NCI-H345 treated with DMSO at 0.1 percent for 48 hours (cell line): Measurements from ENCODE around the gene EOLA1.
"Not testable (repeated sequence)": the region's sequence is repeated elsewhere in the genome, so short reads cannot be mapped to it uniquely, and the experiment has no call there.

Experiments used
- DNase-seq: peaks from one replicate; lab custom pipeline; 2025; ENCODE audit not compliant: unreplicated experiment; lab: John Stamatoyannopoulos, UW

The EOLA1 gene

GRCh38 chrX:149513825-149514428 lies 26.9 kb upstream of the EOLA1 start:
- no peak for DNase-seq

- no peak for DNase-seq
Measured at GRCh38 chrX:149515954-149516602, 24.7 kb upstream of the EOLA1 start.

- DNase-seq = no peak
Measured at GRCh38 chrX:149516604-149517003, 24.2 kb upstream of the EOLA1 start.

DNA sequence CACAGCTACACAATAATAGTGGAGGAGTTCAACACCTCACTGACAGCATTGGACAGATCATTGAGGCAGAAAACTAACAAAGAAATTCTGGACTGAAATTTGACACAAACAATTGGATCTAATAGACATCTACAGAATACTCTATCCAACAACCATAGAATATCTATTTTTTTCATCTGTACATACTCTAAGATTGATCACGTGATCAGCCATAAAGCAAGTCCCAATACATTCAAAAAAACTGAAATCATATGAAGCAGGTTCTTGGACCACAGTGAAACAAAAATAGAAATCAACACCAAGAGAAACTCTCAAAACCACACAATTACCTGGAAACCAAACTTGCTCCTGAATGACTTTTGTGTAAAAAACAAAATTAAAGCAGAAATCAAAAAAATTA lies 23.5 kb upstream of the EOLA1 start:
- DNase-seq = no peak

DNA sequence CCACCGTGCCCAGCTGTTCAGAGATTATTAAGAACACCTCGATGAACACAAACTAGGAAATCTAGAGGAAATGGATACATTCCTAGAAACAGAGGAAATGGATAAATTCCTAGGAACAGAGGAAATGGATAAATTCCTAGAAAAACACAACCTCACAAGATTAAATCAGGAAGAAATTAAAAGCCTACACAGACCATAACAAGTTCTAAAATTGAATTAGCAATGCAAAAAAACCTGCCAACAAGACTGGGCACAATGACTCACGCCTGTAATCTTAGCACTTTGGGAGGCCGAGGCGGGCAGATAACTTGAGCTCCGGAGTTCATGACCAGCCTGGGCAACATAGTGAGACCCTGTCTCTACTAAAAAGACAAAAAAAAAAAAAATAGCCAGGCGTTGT lies 22.6 kb upstream of the EOLA1 start:
- DNase-seq = no peak

GRCh38 chrX:149520636-149521277 lies 20.1 kb upstream of the EOLA1 start:
- not testable (repeated sequence) for DNase-seq

DNA sequence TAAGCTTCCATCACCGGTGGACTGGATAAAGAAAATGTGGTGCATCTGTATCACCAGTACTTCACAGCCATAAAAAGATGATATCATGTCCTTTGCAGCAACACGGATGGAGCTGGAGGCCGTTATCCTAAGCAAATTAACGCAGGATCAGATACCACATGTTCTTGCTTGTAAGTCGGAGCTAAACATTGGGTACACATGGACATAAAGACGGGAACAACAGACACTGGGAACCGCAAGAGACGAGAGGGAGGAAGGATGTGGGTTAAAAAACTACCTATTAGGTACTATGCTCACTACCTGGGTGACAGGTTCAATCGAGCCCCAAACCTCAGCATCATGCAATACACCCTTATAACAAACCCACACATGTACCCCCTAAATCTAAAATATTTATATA lies 19.4 kb upstream of the EOLA1 start:
- DNase-seq = no peak

GRCh38 chrX:149522916-149523315 lies 17.9 kb upstream of the EOLA1 start:
- no peak for DNase-seq

DNA sequence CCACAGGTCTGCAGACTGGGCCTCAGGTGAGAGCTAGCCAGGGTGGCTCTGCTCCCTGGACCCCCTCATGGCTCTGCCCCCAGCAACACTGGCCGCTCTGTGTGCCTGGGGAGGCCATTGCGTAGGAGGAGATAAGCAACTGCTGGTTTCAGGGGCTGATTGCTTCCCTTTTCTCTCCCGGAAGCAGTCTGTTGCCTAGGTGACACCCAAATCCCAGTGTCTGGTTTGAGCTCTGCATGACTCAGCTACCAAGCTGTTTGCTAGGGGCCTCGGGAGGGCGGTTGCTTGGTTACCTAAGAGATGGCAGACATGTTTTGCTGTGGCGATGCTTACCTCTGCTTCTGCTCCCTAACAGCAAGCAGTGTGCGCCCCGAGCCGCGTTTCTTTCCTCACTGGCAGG lies 15.4 kb upstream of the EOLA1 start:
- not testable (repeated sequence) for DNase-seq

- DNase-seq = not testable (repeated sequence)
Measured at GRCh38 chrX:149525903-149526302, 14.9 kb upstream of the EOLA1 start.

- not testable (repeated sequence) for DNase-seq
Measured at GRCh38 chrX:149526318-149527033, 14.3 kb upstream of the EOLA1 start.

DNA sequence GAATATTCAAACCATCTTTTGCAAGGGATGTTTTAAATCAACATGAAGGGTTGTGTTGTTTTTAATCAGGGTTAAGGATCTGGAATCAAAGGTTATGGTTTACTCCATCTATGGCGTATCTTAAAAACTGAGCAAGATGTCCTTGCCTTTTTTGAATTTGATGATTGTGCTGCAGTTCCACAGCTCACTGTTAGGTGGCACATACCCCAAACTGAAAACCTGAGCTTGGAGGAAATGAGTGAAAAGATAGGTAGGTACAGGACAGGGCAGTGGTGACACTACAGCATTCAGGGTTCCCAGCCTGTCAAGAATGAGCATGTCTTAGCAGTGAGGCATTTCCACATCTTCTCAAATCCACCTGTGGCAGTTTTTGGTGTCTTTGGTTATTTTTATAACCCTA lies 13.1 kb upstream of the EOLA1 start:
- DNase-seq = no peak

- no peak for DNase-seq
Measured at GRCh38 chrX:149528381-149528780, 12.4 kb upstream of the EOLA1 start.

DNA sequence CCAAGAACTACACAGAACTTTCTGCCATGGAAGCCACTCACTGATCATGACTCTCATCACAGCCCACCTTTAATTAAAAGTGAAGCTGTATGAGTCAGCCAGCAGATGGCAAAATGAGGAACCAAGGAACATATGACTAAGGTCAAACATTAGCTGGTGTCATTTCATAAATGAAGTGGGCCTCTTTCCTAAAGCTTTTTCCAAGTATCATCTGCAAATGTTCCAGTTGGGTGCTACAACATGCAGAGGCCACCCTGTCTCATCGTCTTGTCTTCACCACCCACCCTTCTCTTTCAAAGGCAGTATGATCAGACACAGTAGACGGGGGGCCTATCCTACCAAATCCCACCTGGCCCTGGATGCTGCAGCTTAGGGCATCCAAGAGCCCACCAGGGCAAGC lies 9.2 kb upstream of the EOLA1 start:
- no peak for DNase-seq

DNA sequence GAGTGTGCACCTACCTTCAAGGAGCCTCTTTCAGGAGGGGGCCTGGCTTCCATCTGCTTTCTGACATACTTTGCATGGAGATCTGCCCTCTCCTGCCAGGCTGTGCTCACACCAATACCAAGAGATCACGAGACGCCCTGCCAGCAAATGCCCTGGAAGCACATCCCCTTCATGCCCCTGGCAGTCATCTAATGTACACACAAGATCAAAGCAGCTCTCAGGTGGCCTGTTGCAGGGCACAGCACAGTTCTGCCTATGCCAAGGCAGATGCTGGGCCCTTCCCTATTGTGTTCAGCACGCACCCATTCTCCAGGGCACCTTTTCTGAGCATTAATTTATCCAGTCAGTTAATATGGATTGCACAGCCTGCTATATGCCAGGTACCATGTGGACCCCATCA lies 7.9 kb upstream of the EOLA1 start:
- DNase-seq = not testable (repeated sequence)

DNA sequence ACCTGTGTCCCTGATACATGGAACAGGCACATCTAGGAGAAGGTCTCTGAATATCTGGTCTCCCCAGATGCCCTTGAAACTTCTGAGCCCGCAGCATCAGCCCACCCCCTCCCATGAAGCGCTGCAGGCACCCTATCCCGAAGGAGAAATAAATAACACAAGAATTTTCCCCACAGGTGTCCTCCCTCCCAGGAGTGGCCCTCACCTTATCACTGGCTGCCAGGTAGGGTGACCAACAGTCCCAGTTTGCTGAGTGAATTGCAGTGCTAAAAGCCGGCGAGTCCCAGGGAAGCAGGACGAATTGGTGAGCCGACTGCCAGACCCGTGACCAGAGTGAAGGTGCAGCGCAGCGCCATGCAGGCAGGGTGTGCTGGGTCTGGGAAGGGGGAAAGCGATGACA lies 6.8 kb upstream of the EOLA1 start:
- DNase-seq = not testable (repeated sequence)

DNA sequence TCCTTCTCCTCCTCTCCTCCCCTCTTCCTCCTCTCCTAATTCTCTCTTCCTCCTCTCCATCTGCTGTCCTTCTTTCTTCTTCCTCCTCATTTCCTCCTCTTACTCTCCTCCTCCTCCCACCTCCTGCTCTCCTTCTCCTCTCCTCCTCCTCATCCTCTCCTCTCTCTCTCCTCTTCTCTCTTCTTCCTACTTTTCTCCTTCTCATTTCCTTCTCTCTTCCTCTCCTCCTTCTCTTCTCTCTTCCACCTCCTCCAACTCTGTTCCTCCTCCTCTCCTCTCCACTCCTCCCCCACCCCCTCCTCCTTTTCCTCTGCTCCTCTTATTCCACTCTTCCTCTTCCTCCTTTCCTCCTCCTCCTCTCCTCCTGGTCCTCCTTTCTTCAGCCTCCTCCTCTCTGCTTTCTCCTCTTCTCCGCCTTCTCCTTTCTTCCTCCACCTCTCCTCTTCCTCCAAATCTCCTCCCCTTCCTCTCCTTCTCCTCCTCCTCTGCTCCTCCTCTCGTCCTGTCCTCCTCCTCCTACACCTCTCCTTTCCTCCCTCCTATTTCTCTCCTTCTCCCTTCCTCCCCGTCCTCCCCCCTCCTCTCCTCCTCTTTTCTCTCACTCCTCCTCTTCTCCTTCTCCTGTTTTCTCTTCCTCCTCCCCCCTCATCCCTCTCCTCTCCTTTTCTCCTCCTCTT lies 5.7 kb upstream of the EOLA1 start:
- not testable (repeated sequence) for DNase-seq

GRCh38 chrX:149537474-149537873 lies 3.3 kb upstream of the EOLA1 start:
- not testable (repeated sequence) for DNase-seq

DNA sequence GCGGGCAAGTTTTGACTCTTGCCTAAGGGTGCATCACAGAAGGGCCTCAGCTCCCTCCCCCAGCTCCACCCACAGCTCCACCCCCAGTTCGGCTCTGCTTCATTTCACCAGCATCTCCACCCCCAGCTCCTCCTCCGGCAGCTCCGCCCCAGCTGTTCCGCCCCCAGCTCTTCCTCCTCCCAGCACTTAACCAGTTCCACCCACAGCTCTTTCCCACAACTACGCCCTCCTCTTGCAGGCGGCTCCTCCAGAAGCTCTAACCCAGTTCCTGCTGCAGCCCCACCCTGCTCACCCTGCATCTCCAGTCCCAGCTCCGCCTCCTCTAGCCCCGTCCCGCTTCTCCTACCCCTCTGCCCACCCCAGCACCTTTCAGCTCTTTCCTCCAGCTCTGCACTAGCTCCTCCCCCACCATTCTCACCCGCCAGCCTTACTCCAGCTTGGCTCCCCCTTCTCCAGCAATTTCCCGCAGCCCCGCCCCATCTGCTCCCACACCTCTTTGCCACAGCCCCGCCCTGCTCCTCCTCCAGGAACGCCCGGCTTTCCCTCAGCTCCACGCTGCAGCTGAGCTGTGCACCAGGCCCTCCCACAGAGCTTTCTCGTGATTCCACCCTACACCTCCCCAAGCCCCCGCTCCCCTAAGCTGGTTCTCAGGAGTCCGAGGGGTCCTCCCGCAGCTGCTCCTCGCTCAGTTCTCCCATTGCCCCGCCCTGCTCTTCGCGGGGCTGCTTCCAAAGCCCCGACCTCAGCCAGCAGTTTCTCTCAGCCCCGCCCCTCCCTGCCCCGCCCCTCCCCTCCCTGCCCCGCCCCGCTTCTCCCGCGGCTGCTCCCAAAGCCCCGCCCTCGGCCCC lies 1.3 kb upstream of the EOLA1 start:
- DNase-seq = peak; percentile 88

DNA sequence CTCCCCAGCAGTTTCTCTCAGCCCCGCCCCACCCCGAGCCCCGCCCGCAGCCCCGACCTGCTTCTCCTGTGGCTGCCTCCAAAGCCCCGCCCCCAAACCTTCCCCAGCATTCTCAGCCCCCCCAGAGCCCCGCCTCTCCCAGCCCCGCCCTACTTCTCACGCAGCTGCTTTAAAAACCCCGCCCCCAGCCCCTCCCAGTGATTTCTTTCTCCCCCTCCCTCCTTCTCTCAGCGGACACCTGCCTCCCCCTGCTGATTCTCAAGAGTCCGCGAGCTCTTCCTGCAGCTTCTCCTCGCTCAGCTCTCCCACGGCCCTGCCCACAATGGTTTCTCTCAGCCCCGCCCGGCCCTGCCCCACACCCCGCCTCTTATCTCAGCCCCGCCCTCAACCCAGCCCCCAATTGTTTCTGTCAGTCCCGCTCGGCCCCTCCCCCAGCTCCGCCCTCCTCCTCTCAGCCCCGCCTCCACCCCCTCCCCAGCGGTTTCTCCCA lies 636 bp upstream of the EOLA1 start:
- DNase-seq = peak; percentile 77
